Smooth muscle cell (in vitro differentiated cells): ENCODE results near the gene RP9. TPM values are rescaled to one million over a fixed set of nuclear protein-coding genes. Genes with fewer than 3 reads are reported as not detected.

Source experiments
- DNase-seq: peaks from one replicate; lab custom pipeline; 2025; ENCODE audit not compliant: unreplicated experiment; lab: John Stamatoyannopoulos, UW
- H2AFZ ChIP-seq: fragments of 200-600 bp; sonication (generic); 2 replicates; pipeline ENCODE4 v1.6.0; 2016; ENCODE audit warnings: antibody characterized with exemption, low read depth, mild to moderate bottlenecking
- H3F3A ChIP-seq: fragments of 200-600 bp; sonication (generic); 2 replicates; pipeline ENCODE4 v1.6.0; 2017; ENCODE audit warnings: antibody characterized with exemption, low read depth
- H3K27ac ChIP-seq: fragments of 200-600 bp; sonication (generic); 2 replicates; pipeline ENCODE4 v1.5.1; 2016; ENCODE audit warnings: low read depth, mild to moderate bottlenecking
- H3K27me3 ChIP-seq: fragments of 200-600 bp; sonication (generic); 2 replicates; pipeline ENCODE4 v1.6.1; 2016; ENCODE audit warnings: low read depth, mild to moderate bottlenecking
- H3K36me3 ChIP-seq: fragments of 200-600 bp; sonication (generic); 2 replicates; pipeline ENCODE4 v1.5.1; 2016; ENCODE audit warnings: low read depth
- H3K4me1 ChIP-seq: fragments of 200-600 bp; sonication (generic); 2 replicates; pipeline ENCODE4 v1.5.1; 2016; ENCODE audit warnings: low read depth
- H3K4me2 ChIP-seq: fragments of 200-600 bp; sonication (generic); 2 replicates; pipeline ENCODE4 v1.6.0; 2016; ENCODE audit warnings: mild to moderate bottlenecking
- H3K4me3 ChIP-seq: fragments of 200-600 bp; sonication (generic); 2 replicates; pipeline ENCODE4 v1.5.1; 2016; ENCODE audit warnings: mild to moderate bottlenecking
- H3K79me2 ChIP-seq: fragments of 200-600 bp; sonication (generic); 2 replicates; pipeline ENCODE4 v1.6.0; 2016; ENCODE audit warnings: low read depth, mild to moderate bottlenecking
- H3K9ac ChIP-seq: fragments of 200-600 bp; sonication (generic); 2 replicates; pipeline ENCODE4 v1.6.0; 2016; ENCODE audit warnings: low read depth
- H3K9me3 ChIP-seq: fragments of 200-600 bp; sonication (generic); replicated peaks from 2 replicates; pipeline ENCODE4 v1.5.1; 2016; ENCODE audit warnings: low read depth
- H4K20me1 ChIP-seq: fragments of 200-600 bp; sonication (generic); 2 replicates; pipeline ENCODE4 v1.6.0; 2016; ENCODE audit warnings: low read depth
- CTCF ChIP-seq: fragments of 200-600 bp; sonication (generic); IDR thresholded peaks from 2 replicates; pipeline ENCODE4 v1.5.1; 2017; ENCODE audit warnings: borderline replicate concordance, mild to moderate bottlenecking, antibody characterized with exemption; ENCODE audit not compliant: insufficient read depth, poor library complexity, severe bottlenecking
- WGBS: methylation state at CpG from one replicate; pipeline ENCODE4 v1.1.7; 2016; ENCODE audit warnings: low lambda C conversion rate; 5-methylcytosine and 5-hydroxymethylcytosine counted together
- polyA plus RNA-seq: library from polyadenylated mRNA; unstranded; fragments of >200 nt; fragmentation: Nextera tagmentation; extraction: Ambion mirVana; gene quantifications from 2 replicates; pipeline ENCODE4 v1.2.1, GENCODE V29; 2016
- total RNA-seq: library from RNA; depleted of rRNA; stranded (reverse); fragments of >200 nt; gene quantifications from 2 replicates; pipeline ENCODE4 v1.2.3, GENCODE V29; 2014

Gene RP9
- total and polyA plus RNA-seq, 2 experiments from 2014 or later, result 15.3 to 28.3 TPM

GRCh38 chr7:33070831-33071230, 38.4 kb downstream of the RP9 start:
- no peak overlapping the region for H3K9ac ChIP-seq
- no peaks in the 10 kb centered on the region for H3K4me1 ChIP-seq
- no peaks in the 10 kb centered on the region for H3K36me3 ChIP-seq
- TF ChIP-seq CTCF, result no peak
- no peak overlapping the region for H2AFZ ChIP-seq
- no peak for DNase-seq
- H3K27ac ChIP-seq, result no peak overlapping the region
- H3K9me3 ChIP-seq, result no peaks in the 10 kb centered on the region
- H3F3A ChIP-seq, result no peaks in the 10 kb centered on the region
- peaks cover 7% of the 10 kb centered on the region for H3K27me3 ChIP-seq
- 78% methylated on average over 6 of the region's 6 CpGs for WGBS
- H3K4me3 ChIP-seq, result no peak overlapping the region
- H3K4me2 ChIP-seq, result no peak overlapping the region
- H4K20me1 ChIP-seq, result no peaks in the 10 kb centered on the region
- no peaks in the 10 kb centered on the region for H3K79me2 ChIP-seq

GRCh38 chr7:33070277-33070676, 38.9 kb downstream of the RP9 start:
- Histone ChIP-seq H3K36me3 (no peaks in the 10 kb centered on the region), H3F3A (no peaks in the 10 kb centered on the region), H3K4me1 (no peaks in the 10 kb centered on the region), H3K4me2 (no peak overlapping the region), H3K27me3 (peaks cover 1% of the 10 kb centered on the region), H3K9ac (no peak overlapping the region), H2AFZ (no peak overlapping the region), H3K79me2 (no peaks in the 10 kb centered on the region), H3K9me3 (no peaks in the 10 kb centered on the region), H3K27ac (no peak overlapping the region), H4K20me1 (no peaks in the 10 kb centered on the region), H3K4me3 (no peak overlapping the region)
- no peak for TF ChIP-seq CTCF
- DNase-seq, result no peak
- WGBS, result 100% methylated on average over 2 of the region's 2 CpGs

- Histone ChIP-seq H3K9ac (no peak overlapping the region), H3K4me2 (no peak overlapping the region), H3K9me3 (no peaks in the 10 kb centered on the region), H3K27me3 (no peaks in the 10 kb centered on the region), H3F3A (no peaks in the 10 kb centered on the region), H4K20me1 (no peaks in the 10 kb centered on the region), H2AFZ (no peak overlapping the region), H3K79me2 (no peaks in the 10 kb centered on the region), H3K36me3 (no peaks in the 10 kb centered on the region), H3K4me3 (no peak overlapping the region), H3K4me1 (peaks cover 5% of the 10 kb centered on the region), H3K27ac (no peak overlapping the region)
- WGBS, result 96% methylated on average over 1 of the region's 1 CpG
- DNase-seq, result no peak
- no peak for TF ChIP-seq CTCF
These were observed 41.3 kb downstream of the RP9 start for GRCh38 chr7:33067921-33068320.

GRCh38 chr7:33066771-33067170, 42.4 kb downstream of the RP9 start:
- H4K20me1 ChIP-seq, result no peaks in the 10 kb centered on the region
- TF ChIP-seq CTCF, result no peak
- H3K4me1 ChIP-seq, result peaks cover 8% of the 10 kb centered on the region
- H3K79me2 ChIP-seq, result peaks cover 4% of the 10 kb centered on the region
- H3K9me3 ChIP-seq, result no peaks in the 10 kb centered on the region
- H3K4me3 ChIP-seq, result no peak overlapping the region
- no peak overlapping the region for H3K9ac ChIP-seq
- H2AFZ ChIP-seq, result no peak overlapping the region
- WGBS, result 97% methylated on average over 1 of the region's 1 CpG
- no peaks in the 10 kb centered on the region for H3K36me3 ChIP-seq
- no peaks in the 10 kb centered on the region for H3F3A ChIP-seq
- H3K4me2 ChIP-seq, result no peak overlapping the region
- DNase-seq, result no peak
- no peaks in the 10 kb centered on the region for H3K27me3 ChIP-seq
- no peak overlapping the region for H3K27ac ChIP-seq
